Keratinocyte (primary cell): ENCODE measurements around the gene OPHN1. TPM values are rescaled to one million over a fixed set of nuclear protein-coding genes. Genes with fewer than 3 reads are reported as not detected.

ENCODE experiments used
- DNase-seq: peaks from one replicate; pipeline ENCODE4 v3.0.0-alpha.2; 2011; ENCODE audit warnings: low read depth, missing footprints, low spot score
- FAIRE-seq: peaks from 2 replicates; lab custom pipeline; 2011; peaks lifted over from hg19 to GRCh38; lab: Jason Lieb, UNC
- H2AFZ ChIP-seq: 2 replicates; pipeline ENCODE4 v1.6.0; 2012; ENCODE audit warnings: low read length, control low read depth, inconsistent platforms; ENCODE audit not compliant: control insufficient read depth
- H3K27ac ChIP-seq: 2 replicates; pipeline ENCODE4 v1.5.1; 2011; ENCODE audit warnings: low read length; ENCODE audit not compliant: control insufficient read depth, insufficient read depth
- H3K27me3 ChIP-seq: 3 replicates; pipeline ENCODE4 v1.6.0; 2011; ENCODE audit warnings: low read length; ENCODE audit not compliant: control insufficient read depth, insufficient read depth; ENCODE audit errors: extremely low read depth
- H3K36me3 ChIP-seq, 2 experiments: 2 replicates in 1 of 2; 3 replicates in 1 of 2; pipeline ENCODE4 v1.5.1; 2011; ENCODE audit warnings: low read length in 2 of 2, mild to moderate bottlenecking in 1 of 2; ENCODE audit not compliant: control insufficient read depth in 2 of 2, insufficient read depth in 2 of 2; ENCODE audit errors: extremely low read depth in 1 of 2
- H3K4me1 ChIP-seq: 3 replicates; pipeline ENCODE4 v1.5.1; 2011; ENCODE audit warnings: low read length; ENCODE audit not compliant: control insufficient read depth, insufficient read depth; ENCODE audit errors: extremely low read depth
- H3K4me2 ChIP-seq: 3 replicates; pipeline ENCODE4 v1.6.0; 2011; ENCODE audit warnings: low read depth, low read length; ENCODE audit not compliant: control insufficient read depth, insufficient read depth; ENCODE audit errors: extremely low read depth
- H3K4me3 ChIP-seq, 3 experiments: fragments of 200-600 bp in 1 of 3; sonication (generic) in 1 of 3; 2 replicates in 2 of 3; 3 replicates in 1 of 3; pipeline ENCODE4 v1.5.1; 2011 to 2016; ENCODE audit warnings: low read length in 3 of 3, mild to moderate bottlenecking in 3 of 3, control low read depth in 2 of 3, inconsistent platforms in 1 of 3, low read depth in 1 of 3, mixed read lengths in 1 of 3, mixed run types in 1 of 3, moderate library complexity in 1 of 3; ENCODE audit not compliant: control insufficient read depth in 2 of 3, insufficient read depth in 2 of 3; ENCODE audit errors: extremely low read depth in 1 of 3
- H3K79me2 ChIP-seq: 2 replicates; pipeline ENCODE4 v1.6.0; 2012; ENCODE audit warnings: low read length; ENCODE audit not compliant: control insufficient read depth, insufficient read depth
- H3K9ac ChIP-seq: 3 replicates; pipeline ENCODE4 v1.6.0; 2011; ENCODE audit warnings: low read length; ENCODE audit not compliant: control insufficient read depth, insufficient read depth; ENCODE audit errors: extremely low read depth
- H3K9me1 ChIP-seq: 3 replicates; pipeline ENCODE4 v1.6.0; 2011; ENCODE audit warnings: low read length; ENCODE audit not compliant: control insufficient read depth, insufficient read depth; ENCODE audit errors: extremely low read depth
- H3K9me3 ChIP-seq: 2 replicates; pipeline ENCODE4 v1.5.1; 2012; ENCODE audit warnings: low read depth, low read length; ENCODE audit not compliant: control insufficient read depth
- H4K20me1 ChIP-seq: 3 replicates; pipeline ENCODE4 v1.6.0; 2011; ENCODE audit warnings: low read length; ENCODE audit not compliant: control insufficient read depth, insufficient read depth; ENCODE audit errors: extremely low read depth
- EZH2 ChIP-seq: IDR thresholded peaks from one replicate; pipeline ENCODE4 v1.6.1; 2012; ENCODE audit warnings: inconsistent platforms, mild to moderate bottlenecking, low read length, moderate library complexity
- dilution Hi-C: fragments of 300-500 bp; cut with MboI; formaldehyde crosslinking; loops from one replicate; pipeline ENCODE4 v1.7.0; 2020; ENCODE audit warnings: low sequenced_read_pairs; ENCODE audit not compliant: extremely low pct_ligation_motif_present
- polyA plus RNA-seq, 5 experiments: library from polyadenylated mRNA; depleted of rRNA in 3 of 5; stranded (reverse) in 3 of 5; stranded (forward) in 1 of 5; unstranded in 1 of 5; fragments of >200 nt; gene quantifications; 1 replicate in 1 of 5; 2 replicates in 3 of 5; 3 replicates in 1 of 5; pipeline versions ENCODE4 v1.2.1 to v1.2.3, GENCODE V29; 2011 to 2012; ENCODE audit warnings: missing spikeins in 2 of 5, low read depth in 1 of 5, low replicate concordance in 1 of 5
- TF ChIP-seq, protein P1 (sequence below), 3 experiments: IDR thresholded peaks in 1 of 3; conservative IDR thresholded peaks in 1 of 3; optimal IDR thresholded peaks in 1 of 3; 2 replicates in 2 of 3; 3 replicates in 1 of 3; pipeline versions ENCODE3 to v1.5.1; 2011; ENCODE audit warnings: low read length in 3 of 3, mild to moderate bottlenecking in 3 of 3, moderate library complexity in 2 of 3, control low read depth in 1 of 3, inconsistent platforms in 1 of 3; ENCODE audit not compliant: insufficient read depth in 2 of 3; ENCODE audit errors: extremely low read depth in 1 of 3

Gene OPHN1
- polyA plus RNA-seq, 1 donor (not counting 4 experiments of a cell fraction or from before 2014, with no cell fraction given) = 3.1 TPM

DNA sequence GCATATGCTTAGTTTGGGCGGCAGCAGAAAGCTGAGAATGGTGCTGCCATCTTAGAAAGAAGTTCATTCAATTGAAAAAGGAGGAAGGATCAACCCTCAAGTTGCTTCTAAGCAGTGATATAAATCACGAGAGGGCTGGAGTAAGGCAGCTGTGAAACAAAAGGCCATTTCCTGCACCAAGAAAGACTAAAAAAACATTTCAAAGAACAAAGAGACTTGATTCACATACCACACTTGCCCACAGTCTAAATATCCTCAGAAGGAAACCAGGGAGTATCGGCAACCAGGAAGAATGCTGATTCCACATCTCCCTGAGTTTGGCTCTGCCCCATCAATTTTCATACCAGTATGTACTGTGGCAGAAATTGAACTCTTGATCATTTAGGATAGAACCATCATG lies 240.1 kb downstream of the OPHN1 start:
- Histone ChIP-seq H3K4me1 (no peaks in the 10 kb centered on the region), H3K27me3 (no peaks in the 10 kb centered on the region), H3K36me3 (no peaks in the 10 kb centered on the region), H3K4me3 (no peak overlapping the region), H2AFZ (no peak overlapping the region), H4K20me1 (no peaks in the 10 kb centered on the region), H3K27ac (no peak overlapping the region), H3K9ac (no peak overlapping the region), H3K9me3 (no peaks in the 10 kb centered on the region), H3K4me2 (no peak overlapping the region), H3K9me1 (no peaks in the 10 kb centered on the region), H3K79me2 (no peaks in the 10 kb centered on the region)
- dilution Hi-C loops = no loop called here
- FAIRE-seq = no peak
- TF ChIP-seq, protein P1, sequence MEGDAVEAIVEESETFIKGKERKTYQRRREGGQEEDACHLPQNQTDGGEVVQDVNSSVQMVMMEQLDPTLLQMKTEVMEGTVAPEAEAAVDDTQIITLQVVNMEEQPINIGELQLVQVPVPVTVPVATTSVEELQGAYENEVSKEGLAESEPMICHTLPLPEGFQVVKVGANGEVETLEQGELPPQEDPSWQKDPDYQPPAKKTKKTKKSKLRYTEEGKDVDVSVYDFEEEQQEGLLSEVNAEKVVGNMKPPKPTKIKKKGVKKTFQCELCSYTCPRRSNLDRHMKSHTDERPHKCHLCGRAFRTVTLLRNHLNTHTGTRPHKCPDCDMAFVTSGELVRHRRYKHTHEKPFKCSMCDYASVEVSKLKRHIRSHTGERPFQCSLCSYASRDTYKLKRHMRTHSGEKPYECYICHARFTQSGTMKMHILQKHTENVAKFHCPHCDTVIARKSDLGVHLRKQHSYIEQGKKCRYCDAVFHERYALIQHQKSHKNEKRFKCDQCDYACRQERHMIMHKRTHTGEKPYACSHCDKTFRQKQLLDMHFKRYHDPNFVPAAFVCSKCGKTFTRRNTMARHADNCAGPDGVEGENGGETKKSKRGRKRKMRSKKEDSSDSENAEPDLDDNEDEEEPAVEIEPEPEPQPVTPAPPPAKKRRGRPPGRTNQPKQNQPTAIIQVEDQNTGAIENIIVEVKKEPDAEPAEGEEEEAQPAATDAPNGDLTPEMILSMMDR (optimal IDR thresholded peaks at IDR 0.05 in 1 of 3, IDR thresholded peaks at IDR 0.05 in 1 of 3, conservative IDR thresholded peaks at IDR 0.05 in 1 of 3; ENCODE audit: extremely low read depth in 1 of 3, insufficient read depth in 2 of 3, low read length in 3 of 3) = no peak
- no peak for TF ChIP-seq EZH2
- DNase-seq = no peak

DNA sequence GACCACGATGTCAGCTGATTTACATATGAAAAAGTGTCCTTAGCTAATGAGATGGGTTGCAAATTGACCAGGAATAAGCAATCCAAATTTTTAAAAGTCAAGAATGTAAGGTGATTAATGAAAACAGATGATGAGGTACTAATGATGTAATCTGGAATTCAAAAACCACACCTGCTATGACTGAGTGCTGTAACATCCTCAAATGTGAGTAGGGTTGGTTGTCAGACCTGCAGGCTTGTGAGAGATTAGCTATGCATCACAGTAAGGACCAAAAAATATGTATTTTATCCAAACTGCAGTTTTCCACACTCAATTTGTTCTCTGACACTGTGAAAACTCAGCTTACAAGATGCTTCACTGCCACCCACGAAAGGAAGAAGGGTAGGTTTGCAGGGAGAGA lies 242.5 kb downstream of the OPHN1 start:
- Histone ChIP-seq H2AFZ (no peak overlapping the region), H3K4me1 (peaks cover 9% of the 10 kb centered on the region), H4K20me1 (no peaks in the 10 kb centered on the region), H3K9me3 (no peaks in the 10 kb centered on the region), H3K4me3 (no peak overlapping the region), H3K27ac (no peak overlapping the region), H3K9ac (no peak overlapping the region), H3K27me3 (no peaks in the 10 kb centered on the region), H3K9me1 (no peaks in the 10 kb centered on the region), H3K79me2 (no peaks in the 10 kb centered on the region), H3K4me2 (no peak overlapping the region), H3K36me3 (no peaks in the 10 kb centered on the region)
- FAIRE-seq (no peak), DNase-seq (no peak)
- TF ChIP-seq, protein P1 (optimal IDR thresholded peaks at IDR 0.05 in 1 of 3, IDR thresholded peaks at IDR 0.05 in 1 of 3, conservative IDR thresholded peaks at IDR 0.05 in 1 of 3; ENCODE audit: extremely low read depth in 1 of 3, insufficient read depth in 2 of 3, low read length in 3 of 3) = no peak
- no peak for TF ChIP-seq EZH2
- dilution Hi-C loops = no loop called here
